Left ventricle myocardium superior (tissue), 1 donor: ENCODE measurements around the gene XNDC1N. TPM values are rescaled to one million over a fixed set of nuclear protein-coding genes. Genes with fewer than 3 reads are reported as not detected.
"Not testable (repeated sequence)": the region's sequence is repeated elsewhere in the genome, so short reads cannot be mapped to it uniquely, and the experiment has no call there.

Experiments
- ATAC-seq: fragments of 200-7000 bp; cut with Tn5 transposase; one replicate; pipeline ENCODE4 v1.9.1; 2020; ENCODE audit warnings: mild to moderate bottlenecking, moderate library complexity
- DNase-seq: peaks from one replicate; pipeline ENCODE4 v3.0.0-alpha.2; 2020
- intact Hi-C: fragments of 100-400 bp; cut with micrococcal nuclease; formaldehyde crosslinking; loops from one replicate; pipeline ENCODE4 v1.11.0; 2022
- total RNA-seq: library from RNA; stranded (reverse); fragmentation: NEBNext Ultra II Directional; extraction: Animal tissue kit (Norgen Biotek cat#: 25700); gene quantifications from one replicate; pipeline ENCODE4 v1.2.1, GENCODE V29; 2021
- donor health status: DM: no; HTN: yes; CAD: no; lungs with severe emphysema.

Gene XNDC1N
- total RNA-seq, 1 donor from 2014 or later = 4.0 TPM

GRCh38 chr11:71934213-71934612, 5.8 kb upstream of the XNDC1N start:
- DNase-seq (no peak), ATAC-seq (no peak)
- intact Hi-C loops = no loop called here

GRCh38 chr11:71933141-71933933, 4.9 kb upstream of the XNDC1N start:
- no peak for ATAC-seq
- intact Hi-C loops = no loop called here
- DNase-seq = no peak

- DNase-seq (no peak), ATAC-seq (no peak)
- intact Hi-C loops = no loop called here
Measured at GRCh38 chr11:71931245-71931602, 2.8 kb upstream of the XNDC1N start.

- intact Hi-C loops = no loop called here
- DNase-seq = no peak
- no peak for ATAC-seq
Measured at GRCh38 chr11:71930556-71931244, 2.3 kb upstream of the XNDC1N start.

GRCh38 chr11:71929491-71929890, 1.1 kb upstream of the XNDC1N start:
- ATAC-seq (no peak), DNase-seq (no peak)
- intact Hi-C loops = no loop called here

GRCh38 chr11:71928737-71929443, 496 bp upstream of the XNDC1N start, which contains the start of gene RNF121:
Gene RNF121 (plus strand): TSS chr11:71929046. CDS start chr11:71929062, 16 bp downstream.
- intact Hi-C loops = no loop called here
- ATAC-seq (peak; percentile 99), DNase-seq (peak; percentile 98)

GRCh38 chr11:71917646-71918140, 10.7 kb downstream of the XNDC1N start:
- DNase-seq (no peak), ATAC-seq (no peak)
- intact Hi-C loops = no loop called here

GRCh38 chr11:71914617-71915189, 13.7 kb downstream of the XNDC1N start:
- DNase-seq = no peak
- intact Hi-C loops = no loop called here
- ATAC-seq = no peak

- ATAC-seq (no peak), DNase-seq (no peak)
- intact Hi-C loops = no loop called here
Measured at GRCh38 chr11:71913756-71914526, 14.5 kb downstream of the XNDC1N start.

GRCh38 chr11:71911986-71912340, 16.4 kb downstream of the XNDC1N start:
- ATAC-seq, intact Hi-C loops, DNase-seq: not testable (repeated sequence)

- DNase-seq, intact Hi-C loops, ATAC-seq: not testable (repeated sequence)
Measured at GRCh38 chr11:71911321-71911985, 16.9 kb downstream of the XNDC1N start.

GRCh38 chr11:71910775-71911174, 17.6 kb downstream of the XNDC1N start:
- ATAC-seq, intact Hi-C loops, DNase-seq: not testable (repeated sequence)

- intact Hi-C loops = no loop called here
- no peak for ATAC-seq
- DNase-seq = no peak
Measured at GRCh38 chr11:71908218-71908617, 20.2 kb downstream of the XNDC1N start.

GRCh38 chr11:71901137-71901536, 27.3 kb downstream of the XNDC1N start:
- intact Hi-C loops, DNase-seq, ATAC-seq: not testable (repeated sequence)

- DNase-seq = no peak
- intact Hi-C loops = no loop called here
- ATAC-seq = no peak
Measured at GRCh38 chr11:71895961-71896360, 32.4 kb downstream of the XNDC1N start.

GRCh38 chr11:71889181-71889872, 39.1 kb downstream of the XNDC1N start:
- DNase-seq, intact Hi-C loops, ATAC-seq: not testable (repeated sequence)

- DNase-seq, ATAC-seq, intact Hi-C loops: not testable (repeated sequence)
Measured at GRCh38 chr11:71888335-71889010, 39.9 kb downstream of the XNDC1N start.
